K562 (cell line): ENCODE results near the gene TIAM1. TPM values are rescaled to one million over a fixed set of nuclear protein-coding genes. Genes with fewer than 3 reads are reported as not detected.

Experiments
- ATAC-seq: fragments of 200-7000 bp; cut with Tn5 transposase; 3 replicates; pipeline ENCODE4 v1.9.1; 2020; ENCODE audit warnings: moderate library complexity
- BruUV-seq: library from RNA; stranded (reverse); fragments of 400-500 nt; replicated peaks from 2 replicates; lab custom pipeline; 2021; lab: Mats Ljungman, UMichigan
- CTCF ChIA-PET: fragments of 300-600 bp; formaldehyde crosslinking; extraction: SDS; loops from one replicate; lab custom pipeline; 2021; ENCODE audit warnings: low intra/inter-chr PET ratio; lab: Yijun Ruan, JAX
- POLR2A ChIA-PET: fragments of 300-600, 350-650 bp; sonication (Branson Sonifier 250); formaldehyde crosslinking; extraction: SDS; loops from one replicate; lab custom pipeline; 2021; ENCODE audit warnings: antibody characterized with exemption, inconsistent platforms; lab: Yijun Ruan, JAX
- DNase-seq, 4 experiments: peaks; one replicate each; pipeline versions ENCODE4 v3.0.0 to v3.0.0-alpha.2; 2011 to 2018; ENCODE audit warnings: low spot score in 3 of 4, mixed read lengths in 3 of 4; ENCODE audit errors: extremely low read depth in 1 of 4
- FAIRE-seq: peaks from 2 replicates; lab custom pipeline; 2011; peaks lifted over from hg19 to GRCh38; lab: Jason Lieb, UNC
- H2AFZ ChIP-seq: 2 replicates; pipeline ENCODE4 v1.6.0; 2011; ENCODE audit warnings: low read depth, low read length, control low read depth, inconsistent platforms
- H3K27ac ChIP-seq: fragments of 200-600 bp; 3 replicates; pipeline ENCODE4 v1.8.0; 2011; ENCODE audit warnings: low read depth, mild to moderate bottlenecking, control low read depth, inconsistent platforms, low read length, moderate library complexity, mixed read lengths; ENCODE audit errors: extremely low read depth
- H3K27me3 ChIP-seq, 2 experiments: fragments of 300-600 bp in 1 of 2; 2 replicates in 1 of 2; 3 replicates in 1 of 2; pipeline versions ENCODE4 v1.6.0 to v1.8.0; 2011; ENCODE audit warnings: inconsistent platforms in 2 of 2, low read length in 2 of 2, mild to moderate bottlenecking in 1 of 2, mixed read lengths in 1 of 2, moderate library complexity in 1 of 2; ENCODE audit not compliant: control insufficient read depth in 2 of 2, insufficient read depth in 2 of 2
- H3K36me3 ChIP-seq: fragments of 300-600 bp; 3 replicates; pipeline ENCODE4 v1.8.0; 2011; ENCODE audit warnings: mild to moderate bottlenecking, low read length, inconsistent platforms; ENCODE audit not compliant: control insufficient read depth, insufficient read depth
- H3K4me1 ChIP-seq, 2 experiments: fragments of 200-600 bp in 1 of 2; replicated peaks in 1 of 2; 2 replicates in 1 of 2; 3 replicates in 1 of 2; pipeline versions ENCODE4 v1.5.1 to v1.8.0; 2011; ENCODE audit warnings: inconsistent platforms in 2 of 2, low read length in 2 of 2, mild to moderate bottlenecking in 1 of 2, mixed read lengths in 1 of 2, moderate library complexity in 1 of 2; ENCODE audit not compliant: control insufficient read depth in 2 of 2, insufficient read depth in 2 of 2
- H3K4me2 ChIP-seq: 2 replicates; pipeline ENCODE4 v1.6.1; 2011; ENCODE audit warnings: low read length, control low read depth, inconsistent platforms, mixed read lengths; ENCODE audit not compliant: insufficient read depth
- H3K4me3 ChIP-seq: fragments of 200-600 bp; sonication (generic), shearing (Covaris generic); 2 replicates; pipeline ENCODE4 v1.5.1; 2016; ENCODE audit warnings: control low read depth, inconsistent platforms
- H3K79me2 ChIP-seq: fragments of 200-600 bp; 3 replicates; pipeline ENCODE4 v1.8.0; 2011; ENCODE audit warnings: low read length, inconsistent platforms; ENCODE audit not compliant: control insufficient read depth, insufficient read depth
- H3K9ac ChIP-seq, 2 experiments: 2 replicates each; pipeline versions ENCODE4 v1.6.0 to v1.6.1; 2011; ENCODE audit warnings: low read depth in 2 of 2, low read length in 2 of 2, control low read depth in 1 of 2, inconsistent platforms in 1 of 2, mild to moderate bottlenecking in 1 of 2, mixed read lengths in 1 of 2; ENCODE audit not compliant: insufficient read depth in 1 of 2
- H3K9me1 ChIP-seq: one replicate; pipeline ENCODE4 v1.6.0; 2011; ENCODE audit warnings: inconsistent platforms, mild to moderate bottlenecking, low read length, moderate library complexity; ENCODE audit not compliant: control insufficient read depth, insufficient read depth
- H3K9me3 ChIP-seq: replicated peaks from 2 replicates; pipeline ENCODE4 v1.5.1; 2011; ENCODE audit warnings: low read depth, low read length, inconsistent platforms; ENCODE audit not compliant: control insufficient read depth, insufficient read depth
- H4K20me1 ChIP-seq: replicated peaks from 2 replicates; pipeline ENCODE4 v1.6.1; 2011; ENCODE audit warnings: low read length, inconsistent platforms, mixed read lengths; ENCODE audit not compliant: control insufficient read depth, insufficient read depth
- ATF7 ChIP-seq: fragments of 450-650 bp; IDR thresholded peaks from 2 replicates; pipeline ENCODE4 v1.7.1; 2014; ENCODE audit warnings: mild to moderate bottlenecking, moderate library complexity
- CCAR2 ChIP-seq: fragments of 200-400 bp; formaldehyde crosslinking; IDR thresholded peaks from 2 replicates; pipeline ENCODE4 v1.6.1; 2017; ENCODE audit warnings: mild to moderate bottlenecking, low read depth, low read length
- ELF4 ChIP-seq: fragments of 450-650 bp; formaldehyde crosslinking; IDR thresholded peaks from 2 replicates; pipeline ENCODE4 v1.4.0; 2022; ENCODE audit warnings: missing genetic modification characterization
- ZFP1 ChIP-seq: fragments of 450-650 bp; formaldehyde crosslinking; IDR thresholded peaks from 2 replicates; pipeline ENCODE4 v1.4.0; 2020; ENCODE audit warnings: mild to moderate bottlenecking, mixed read lengths
- ZNF324 ChIP-seq: fragments of 250-450 bp; sonication (Bioruptor Pico); IDR thresholded peaks from 2 replicates; pipeline ENCODE4 v1.4.0; 2020; ENCODE audit warnings: mild to moderate bottlenecking
- in situ Hi-C: fragments of 300-500 bp; cut with MboI; formaldehyde crosslinking; loops from 4 replicates; pipeline ENCODE4 v1.15.0; 2018; ENCODE audit warnings: inconsistent platforms, mixed read lengths
- intact Hi-C: fragments of 100-400 bp; cut with micrococcal nuclease; formaldehyde crosslinking; loops from 2 replicates; pipeline ENCODE4 v1.14.2; 2022
- polyA plus RNA-seq, 8 experiments: library from polyadenylated mRNA; depleted of rRNA in 4 of 8; stranded (reverse) in 5 of 8; unstranded in 3 of 8; fragments of >200 nt; fragmentation: Nextera tagmentation in 2 of 8; fragmentation: Illumina TruSeq in 1 of 8; extraction: Ambion mirVana in 2 of 8; extraction: Trizol in 1 of 8; gene quantifications; 2 replicates each; pipeline versions ENCODE4 v1.2.1 to v1.2.3, GENCODE V29; 2011 to 2014; ENCODE audit warnings: inconsistent platforms in 1 of 8, missing spikeins in 1 of 8
- total RNA-seq, 7 experiments: library from RNA; depleted of rRNA in 6 of 7; stranded (reverse); fragments of >200 nt in 6 of 7; fragmentation: Illumina TruSeq in 2 of 7; extraction: Trizol in 2 of 7; gene quantifications; 2 replicates each; pipeline versions ENCODE4 v1.2.1 to v1.2.3, GENCODE V29; 2011 to 2021; ENCODE audit warnings: low replicate concordance in 1 of 7
- TF ChIP-seq, protein P1 (sequence below): fragments of 450-650 bp; formaldehyde crosslinking; IDR thresholded peaks from 2 replicates; pipeline ENCODE4 v1.4.0; 2020; ENCODE audit warnings: mild to moderate bottlenecking
- TF ChIP-seq, protein P2 (sequence below): fragments of 450-650 bp; formaldehyde crosslinking; IDR thresholded peaks from 2 replicates; pipeline ENCODE4 v1.4.0; 2020; ENCODE audit warnings: mild to moderate bottlenecking, moderate library complexity
- TF ChIP-seq, protein P3 (sequence below): fragments of 450-650 bp; formaldehyde crosslinking; IDR thresholded peaks from 2 replicates; pipeline ENCODE4 v1.4.0; 2022; ENCODE audit warnings: missing genetic modification characterization

Gene TIAM1
- total and polyA plus RNA-seq, 9 of the 15 experiments (the other 6 are each of a cell fraction or from before 2014, with no cell fraction given) = 0.11 TPM; not detected in 8

DNA sequence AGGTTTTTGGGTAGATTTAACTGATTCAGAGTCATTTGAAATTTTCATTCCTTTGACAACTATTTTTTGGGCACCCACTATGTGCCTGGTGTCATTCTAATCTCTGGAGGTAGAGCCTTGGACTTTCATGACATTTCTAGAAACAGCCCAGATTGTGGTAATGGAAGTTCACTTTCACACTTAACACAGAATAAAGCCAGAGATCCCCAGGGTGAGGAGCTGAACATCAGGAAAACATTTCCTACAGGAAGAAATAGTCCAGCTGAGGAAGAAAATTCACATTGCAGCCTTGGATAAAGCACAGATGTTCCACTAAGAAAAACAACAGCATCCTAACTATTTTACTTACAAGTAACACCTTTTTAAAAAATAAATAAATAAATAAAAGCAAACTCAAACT, 203.4 kb downstream of the TIAM1 start:
- ATAC-seq = no peak
- DNase-seq = no peak
- ChIA-PET POLR2A (interaction anchor here (1.0 kb wide), 1 partner anchor 14 kb away, joined by 3 read pairs; no protein-coding TSS in a partner anchor), CTCF (no interaction called here)
- Histone ChIP-seq H3K27ac (no peak overlapping the region), H3K27me3 (peaks cover 0 to 10% of the 10 kb centered on the region in 2 experiments; a peak in 1 of 5 replicates), H3K9me3 (no peaks in the 10 kb centered on the region), H3K4me1 (no peaks in the 10 kb centered on the region), H3K4me2 (no peak overlapping the region), H3K9me1 (no peaks in the 10 kb centered on the region), H3K4me3 (no peak overlapping the region), H4K20me1 (no peaks in the 10 kb centered on the region), H2AFZ (no peak overlapping the region), H3K79me2 (no peaks in the 10 kb centered on the region), H3K36me3 (no peaks in the 10 kb centered on the region), H3K9ac (no peak overlapping the region)
- FAIRE-seq = no peak
- in situ Hi-C loops = no loop called here
- BruUV-seq = no TSS peak
- intact Hi-C loops = no loop called here
- TF ChIP-seq ZNF324 (CRISPR knock-in tag) (no peak), ZFP1 (CRISPR knock-in tag) (no peak), CCAR2 (no peak), ATF7 (no peak), ELF4 (CRISPR knock-in tag) (no peak)
- TF ChIP-seq, protein P1, sequence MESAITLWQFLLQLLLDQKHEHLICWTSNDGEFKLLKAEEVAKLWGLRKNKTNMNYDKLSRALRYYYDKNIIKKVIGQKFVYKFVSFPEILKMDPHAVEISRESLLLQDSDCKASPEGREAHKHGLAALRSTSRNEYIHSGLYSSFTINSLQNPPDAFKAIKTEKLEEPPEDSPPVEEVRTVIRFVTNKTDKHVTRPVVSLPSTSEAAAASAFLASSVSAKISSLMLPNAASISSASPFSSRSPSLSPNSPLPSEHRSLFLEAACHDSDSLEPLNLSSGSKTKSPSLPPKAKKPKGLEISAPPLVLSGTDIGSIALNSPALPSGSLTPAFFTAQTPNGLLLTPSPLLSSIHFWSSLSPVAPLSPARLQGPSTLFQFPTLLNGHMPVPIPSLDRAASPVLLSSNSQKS = no peak
- TF ChIP-seq, protein P2, sequence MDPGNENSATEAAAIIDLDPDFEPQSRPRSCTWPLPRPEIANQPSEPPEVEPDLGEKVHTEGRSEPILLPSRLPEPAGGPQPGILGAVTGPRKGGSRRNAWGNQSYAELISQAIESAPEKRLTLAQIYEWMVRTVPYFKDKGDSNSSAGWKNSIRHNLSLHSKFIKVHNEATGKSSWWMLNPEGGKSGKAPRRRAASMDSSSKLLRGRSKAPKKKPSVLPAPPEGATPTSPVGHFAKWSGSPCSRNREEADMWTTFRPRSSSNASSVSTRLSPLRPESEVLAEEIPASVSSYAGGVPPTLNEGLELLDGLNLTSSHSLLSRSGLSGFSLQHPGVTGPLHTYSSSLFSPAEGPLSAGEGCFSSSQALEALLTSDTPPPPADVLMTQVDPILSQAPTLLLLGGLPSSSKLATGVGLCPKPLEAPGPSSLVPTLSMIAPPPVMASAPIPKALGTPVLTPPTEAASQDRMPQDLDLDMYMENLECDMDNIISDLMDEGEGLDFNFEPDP (CRISPR knock-in tag) = no peak
- TF ChIP-seq, protein P3, sequence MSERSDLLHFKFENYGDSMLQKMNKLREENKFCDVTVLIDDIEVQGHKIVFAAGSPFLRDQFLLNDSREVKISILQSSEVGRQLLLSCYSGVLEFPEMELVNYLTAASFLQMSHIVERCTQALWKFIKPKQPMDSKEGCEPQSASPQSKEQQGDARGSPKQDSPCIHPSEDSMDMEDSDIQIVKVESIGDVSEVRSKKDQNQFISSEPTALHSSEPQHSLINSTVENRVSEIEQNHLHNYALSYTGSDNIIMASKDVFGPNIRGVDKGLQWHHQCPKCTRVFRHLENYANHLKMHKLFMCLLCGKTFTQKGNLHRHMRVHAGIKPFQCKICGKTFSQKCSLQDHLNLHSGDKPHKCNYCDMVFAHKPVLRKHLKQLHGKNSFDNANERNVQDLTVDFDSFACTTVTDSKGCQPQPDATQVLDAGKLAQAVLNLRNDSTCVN = no peak
